Retinal pigment epithelial cell (primary cell): ENCODE data around the gene ZNF469.

Source experiments
- DNase-seq: peaks from one replicate; pipeline ENCODE4 v3.0.0-alpha.2; 2010; ENCODE audit warnings: low read depth
- H3K4me3 ChIP-seq: 2 replicates; pipeline ENCODE4 v1.5.1; 2011; ENCODE audit warnings: mild to moderate bottlenecking, low read length, control low read depth, moderate library complexity
- TF ChIP-seq, protein P1 (sequence below): conservative IDR thresholded peaks from 2 replicates; pipeline ENCODE4 v1.5.1; 2011; ENCODE audit warnings: low read depth, low read length, control low read depth, inconsistent platforms

Gene ZNF469

DNA sequence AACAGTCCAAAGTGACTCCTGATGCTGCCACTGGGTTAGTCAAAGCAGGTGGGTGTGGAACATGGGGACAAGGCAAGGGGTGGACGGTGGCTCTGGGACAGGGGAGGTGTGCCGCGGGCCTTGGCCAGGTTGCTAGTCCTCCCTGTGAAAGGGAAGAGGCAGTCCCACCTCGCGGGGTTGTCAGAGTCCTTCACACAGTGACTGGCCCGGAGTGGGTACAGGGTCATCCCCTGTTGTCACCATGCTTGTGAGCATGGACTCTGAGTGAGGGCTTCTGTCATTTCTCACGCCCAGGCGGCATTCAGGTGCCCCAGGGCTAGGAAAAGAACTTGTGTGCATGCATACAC, 3.1 kb upstream of the ZNF469 start:
- DNase-seq, result no peak
- TF ChIP-seq, protein P1, sequence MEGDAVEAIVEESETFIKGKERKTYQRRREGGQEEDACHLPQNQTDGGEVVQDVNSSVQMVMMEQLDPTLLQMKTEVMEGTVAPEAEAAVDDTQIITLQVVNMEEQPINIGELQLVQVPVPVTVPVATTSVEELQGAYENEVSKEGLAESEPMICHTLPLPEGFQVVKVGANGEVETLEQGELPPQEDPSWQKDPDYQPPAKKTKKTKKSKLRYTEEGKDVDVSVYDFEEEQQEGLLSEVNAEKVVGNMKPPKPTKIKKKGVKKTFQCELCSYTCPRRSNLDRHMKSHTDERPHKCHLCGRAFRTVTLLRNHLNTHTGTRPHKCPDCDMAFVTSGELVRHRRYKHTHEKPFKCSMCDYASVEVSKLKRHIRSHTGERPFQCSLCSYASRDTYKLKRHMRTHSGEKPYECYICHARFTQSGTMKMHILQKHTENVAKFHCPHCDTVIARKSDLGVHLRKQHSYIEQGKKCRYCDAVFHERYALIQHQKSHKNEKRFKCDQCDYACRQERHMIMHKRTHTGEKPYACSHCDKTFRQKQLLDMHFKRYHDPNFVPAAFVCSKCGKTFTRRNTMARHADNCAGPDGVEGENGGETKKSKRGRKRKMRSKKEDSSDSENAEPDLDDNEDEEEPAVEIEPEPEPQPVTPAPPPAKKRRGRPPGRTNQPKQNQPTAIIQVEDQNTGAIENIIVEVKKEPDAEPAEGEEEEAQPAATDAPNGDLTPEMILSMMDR, result no peak

DNA sequence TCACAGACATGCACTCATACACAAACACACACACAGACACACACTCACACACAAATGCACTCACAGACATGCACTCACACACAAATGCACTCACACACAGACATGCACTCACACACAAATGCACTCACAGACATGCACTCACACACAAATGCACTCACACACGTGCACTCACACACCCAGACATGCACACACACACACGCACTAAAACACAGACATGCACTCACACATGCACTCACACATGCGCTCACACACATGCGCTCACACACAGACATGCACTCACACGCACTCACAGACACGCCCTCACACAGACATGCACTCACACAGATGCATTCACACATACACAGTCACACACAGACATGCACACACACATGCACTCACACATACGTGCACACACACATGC, 2.7 kb upstream of the ZNF469 start:
- no peak overlapping the region for H3K4me3 ChIP-seq
- TF ChIP-seq, protein P1, result no peak
- DNase-seq, result no peak

More for the DNA sequence above, 3.1 kb upstream of the ZNF469 start:
- H3K4me3 ChIP-seq, result no peak overlapping the region

DNA sequence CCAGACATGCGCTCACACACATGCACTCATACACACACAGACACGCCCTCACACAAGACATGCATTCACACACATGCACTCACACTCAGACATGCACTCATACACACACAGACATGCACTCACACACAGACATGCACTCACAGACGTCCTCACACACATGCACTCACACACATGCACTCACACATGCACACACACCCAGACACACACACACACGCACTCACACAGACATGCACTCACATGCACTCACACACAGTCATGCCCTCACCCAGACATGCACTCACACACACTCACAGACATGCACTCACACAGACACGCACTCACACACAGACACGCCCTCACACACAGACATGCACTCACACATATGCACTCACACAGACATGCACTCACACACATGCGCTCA, 2.1 kb upstream of the ZNF469 start:
- no peak for DNase-seq
- no peak overlapping the region for H3K4me3 ChIP-seq
- TF ChIP-seq, protein P1, result no peak

DNA sequence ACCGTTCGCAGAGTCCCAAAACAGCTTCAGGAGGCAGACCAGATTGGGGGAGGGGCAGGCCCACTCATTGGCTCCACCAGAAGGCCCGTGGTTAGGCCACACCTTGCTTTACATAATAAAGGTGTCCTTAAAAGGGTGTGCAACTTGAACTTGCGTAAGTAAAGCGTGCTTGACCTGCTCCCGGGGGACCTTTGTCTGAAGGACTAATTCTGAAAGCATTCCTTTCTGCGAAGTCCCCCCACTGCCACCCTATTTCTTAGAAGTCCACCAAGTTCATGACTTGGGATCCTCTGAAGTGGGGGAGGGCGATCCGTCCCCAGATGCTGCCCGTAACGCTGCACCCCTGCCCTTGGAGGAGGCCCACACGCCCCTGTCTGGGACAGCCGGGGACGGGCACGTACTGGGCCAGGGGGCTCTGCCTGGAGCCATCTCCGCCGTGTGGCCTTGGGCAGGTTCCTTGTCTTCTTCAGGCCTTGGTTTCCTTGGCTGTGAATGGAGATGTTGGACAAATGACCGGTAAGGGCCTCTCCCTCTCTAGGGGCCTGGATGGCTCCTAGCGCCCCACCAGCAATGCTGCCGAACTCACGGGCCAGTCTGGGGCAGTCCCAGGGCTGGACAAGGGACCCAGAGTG, 823 bp upstream of the ZNF469 start:
- H3K4me3 ChIP-seq, result no peak overlapping the region
- DNase-seq, result no peak
- TF ChIP-seq, protein P1, result no peak

DNA sequence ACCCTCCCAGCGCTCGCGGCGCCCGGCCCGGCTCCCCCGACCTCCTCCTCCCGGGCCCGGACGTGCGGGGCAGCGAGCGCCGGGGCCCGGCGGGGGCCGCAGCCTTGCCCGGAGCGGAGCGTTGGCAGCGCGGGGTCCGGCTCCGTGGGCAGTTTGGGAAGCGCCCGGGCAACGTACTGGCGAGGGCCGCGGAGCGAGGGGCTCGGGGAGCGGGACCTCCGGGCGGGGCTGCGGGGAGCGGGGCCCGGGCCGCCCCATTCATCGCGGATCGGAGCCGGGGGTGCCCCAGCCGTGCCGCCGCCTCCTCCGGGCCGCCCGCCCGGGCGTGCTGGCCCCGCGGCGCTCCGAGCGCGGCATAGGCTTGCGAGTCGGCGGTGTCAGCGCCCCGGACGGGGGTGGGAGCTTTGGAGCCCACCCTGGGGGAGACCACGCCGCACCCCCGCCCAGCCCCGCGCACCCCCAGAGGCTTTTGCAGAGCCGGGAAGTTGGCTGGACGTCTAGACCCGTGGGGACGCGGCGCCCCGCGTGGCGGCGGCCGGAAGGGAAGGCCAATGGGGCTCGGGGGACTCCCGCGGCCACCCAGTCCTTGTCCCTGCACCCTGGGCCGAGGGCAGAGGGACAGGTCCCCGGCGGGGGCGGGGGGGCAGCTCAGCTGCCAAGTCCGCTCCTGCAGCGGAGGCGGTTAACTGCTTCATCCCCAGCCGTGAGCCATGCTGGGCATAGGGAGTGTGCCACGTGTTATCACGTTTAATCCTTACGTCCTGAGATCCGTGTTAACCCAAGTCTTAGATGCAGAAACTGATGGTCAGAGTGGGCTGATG, 852 bp downstream of the ZNF469 start:
- DNase-seq, result no peak
- TF ChIP-seq, protein P1, result peak; percentile 57
- H3K4me3 ChIP-seq, result peak overlapping the region; percentile 47

DNA sequence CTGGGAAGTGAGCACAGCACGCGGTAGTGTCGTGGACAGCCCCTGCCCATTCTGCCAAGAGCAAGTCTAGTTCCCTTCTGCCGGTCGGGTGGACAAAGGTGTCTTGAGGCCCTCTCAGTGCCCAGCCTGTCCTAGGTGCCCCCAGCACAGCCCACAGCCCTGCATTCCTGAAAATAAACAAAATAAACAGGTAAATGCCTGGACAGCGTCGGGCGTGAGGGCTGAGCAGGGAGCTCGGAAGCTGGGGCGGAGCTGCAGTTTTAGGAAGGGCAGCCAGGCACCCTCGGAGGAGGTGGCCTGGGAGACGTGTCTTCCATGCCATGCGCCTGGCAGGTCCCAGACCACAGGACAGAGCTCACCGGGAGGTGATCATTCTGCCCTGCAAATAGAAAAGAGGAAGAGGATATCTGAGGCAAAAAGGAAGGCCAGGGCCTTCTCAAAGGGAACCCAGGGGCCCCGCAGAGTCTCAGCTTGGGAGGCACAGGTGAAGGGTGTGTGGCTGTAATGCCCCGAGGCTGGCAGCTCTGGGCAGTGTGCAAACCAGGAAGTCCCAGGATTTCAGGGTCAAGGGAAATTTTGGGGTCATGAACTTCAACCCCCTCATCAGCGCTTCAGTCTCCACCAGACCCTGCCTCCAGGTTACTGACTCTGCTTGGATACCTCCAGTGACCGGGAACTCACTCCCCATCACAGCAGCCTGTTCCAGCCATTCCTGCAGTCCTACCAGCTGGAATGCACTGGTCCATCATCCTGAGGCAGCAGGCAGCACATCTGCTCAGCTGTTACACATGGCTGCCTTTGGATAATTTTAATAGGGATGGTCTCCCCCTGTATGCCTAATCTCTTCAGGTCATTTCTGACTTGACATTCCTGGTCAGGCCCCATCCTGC, 1.7 kb downstream of the ZNF469 start:
- TF ChIP-seq, protein P1, result no peak
- DNase-seq, result no peak
- H3K4me3 ChIP-seq, result peak overlapping the region; percentile 47
